K562 (cell line): ENCODE results near the gene DNMT1. TPM values are rescaled to one million over a fixed set of nuclear protein-coding genes. Genes with fewer than 3 reads are reported as not detected.

Source experiments
- MEF2D ChIP-seq: conservative IDR thresholded peaks from 2 replicates; pipeline ENCODE4 v1.6.1; 2016; ENCODE audit warnings: low read depth, missing genetic modification characterization, missing compliant biosample characterization
- SPI1 ChIP-seq: IDR thresholded peaks from 2 replicates; pipeline ENCODE4 v1.6.1; 2011; ENCODE audit warnings: low read depth, low read length, control low read depth, borderline replicate concordance
- SRF ChIP-seq, 2 experiments: fragments of 250-450, 450-650 bp in 1 of 2; sonication (Bioruptor Pico) in 1 of 2; sonication (generic) in 1 of 2; formaldehyde crosslinking; IDR thresholded peaks; 2 replicates each; pipeline versions ENCODE4 v1.5.0 to v1.5.1; 2020 to 2022; ENCODE audit warnings: mild to moderate bottlenecking in 1 of 2, missing genetic modification reagents in 1 of 2
- ZNF197 ChIP-seq: fragments of 200-800 bp; sonication (Bioruptor generic); IDR thresholded peaks from 2 replicates; pipeline ENCODE4 v1.6.1; 2016; ENCODE audit warnings: low read depth, missing genetic modification characterization, missing compliant biosample characterization
- polyA plus RNA-seq, 8 experiments: library from polyadenylated mRNA; depleted of rRNA in 4 of 8; stranded (reverse) in 5 of 8; unstranded in 3 of 8; fragments of >200 nt; fragmentation: Nextera tagmentation in 2 of 8; fragmentation: Illumina TruSeq in 1 of 8; extraction: Ambion mirVana in 2 of 8; extraction: Trizol in 1 of 8; gene quantifications; 2 replicates each; pipeline versions ENCODE4 v1.2.1 to v1.2.3, GENCODE V29; 2011 to 2014; ENCODE audit warnings: inconsistent platforms in 1 of 8, missing spikeins in 1 of 8
- total RNA-seq, 7 experiments: library from RNA; depleted of rRNA in 6 of 7; stranded (reverse); fragments of >200 nt in 6 of 7; fragmentation: Illumina TruSeq in 2 of 7; extraction: Trizol in 2 of 7; gene quantifications; 2 replicates each; pipeline versions ENCODE4 v1.2.1 to v1.2.3, GENCODE V29; 2011 to 2021; ENCODE audit warnings: low replicate concordance in 1 of 7
- TF ChIP-seq, protein P1 (sequence below), 2 experiments: fragments of 450-650 bp; IDR thresholded peaks; 2 replicates each; pipeline ENCODE4 v1.6.1; 2018; ENCODE audit warnings: mild to moderate bottlenecking in 2 of 2, low read depth in 1 of 2; ENCODE audit not compliant: partially characterized antibody in 2 of 2
- TF ChIP-seq, protein P2 (sequence below): fragments of 200-800 bp; sonication (Bioruptor generic); IDR thresholded peaks from 2 replicates; pipeline ENCODE4 v1.6.1; 2016; ENCODE audit warnings: missing genetic modification characterization, missing compliant biosample characterization
- TF ChIP-seq, protein P3 (sequence below): sonication (generic); formaldehyde crosslinking; IDR thresholded peaks from 2 replicates; pipeline ENCODE4 v1.8.0; 2022; ENCODE audit warnings: missing genetic modification reagents, mild to moderate bottlenecking, borderline replicate concordance

DNMT1 gene
- total and polyA plus RNA-seq, 9 of the 15 experiments (the other 6 are each of a cell fraction or from before 2014, with no cell fraction given), result 80.1 to 271 (median 121) TPM

DNA sequence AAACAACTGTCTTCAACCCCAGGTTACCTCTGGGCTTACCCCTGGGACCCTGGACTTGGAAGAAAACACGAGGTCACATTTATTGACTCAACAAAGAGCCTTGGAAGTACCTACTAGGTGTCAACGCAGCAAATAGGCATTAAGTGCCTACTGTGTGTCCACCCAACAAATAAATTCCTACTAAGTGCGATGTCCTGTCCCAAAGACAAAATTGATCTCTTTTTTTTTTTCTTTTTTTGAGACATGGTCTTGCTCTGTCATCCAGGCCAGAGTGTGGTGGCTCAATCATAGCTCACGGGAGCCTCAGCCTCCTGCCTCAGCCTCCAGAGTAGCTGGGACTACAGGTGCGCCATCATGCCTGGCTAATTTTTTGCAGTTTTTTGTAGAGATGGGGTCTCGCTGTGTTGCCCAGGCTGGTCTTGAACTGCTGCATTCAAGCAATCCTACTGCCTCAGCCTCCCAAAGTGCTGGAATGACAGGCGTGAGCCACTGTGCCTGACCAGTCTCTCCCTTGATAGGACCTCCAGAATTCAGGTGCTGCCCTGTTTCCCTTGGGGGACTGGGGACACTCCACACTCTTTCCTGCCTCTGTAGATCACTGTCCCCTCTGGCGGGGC is 37.0 kb upstream of the DNMT1 start (continued):
- TF ChIP-seq, protein P1, sequence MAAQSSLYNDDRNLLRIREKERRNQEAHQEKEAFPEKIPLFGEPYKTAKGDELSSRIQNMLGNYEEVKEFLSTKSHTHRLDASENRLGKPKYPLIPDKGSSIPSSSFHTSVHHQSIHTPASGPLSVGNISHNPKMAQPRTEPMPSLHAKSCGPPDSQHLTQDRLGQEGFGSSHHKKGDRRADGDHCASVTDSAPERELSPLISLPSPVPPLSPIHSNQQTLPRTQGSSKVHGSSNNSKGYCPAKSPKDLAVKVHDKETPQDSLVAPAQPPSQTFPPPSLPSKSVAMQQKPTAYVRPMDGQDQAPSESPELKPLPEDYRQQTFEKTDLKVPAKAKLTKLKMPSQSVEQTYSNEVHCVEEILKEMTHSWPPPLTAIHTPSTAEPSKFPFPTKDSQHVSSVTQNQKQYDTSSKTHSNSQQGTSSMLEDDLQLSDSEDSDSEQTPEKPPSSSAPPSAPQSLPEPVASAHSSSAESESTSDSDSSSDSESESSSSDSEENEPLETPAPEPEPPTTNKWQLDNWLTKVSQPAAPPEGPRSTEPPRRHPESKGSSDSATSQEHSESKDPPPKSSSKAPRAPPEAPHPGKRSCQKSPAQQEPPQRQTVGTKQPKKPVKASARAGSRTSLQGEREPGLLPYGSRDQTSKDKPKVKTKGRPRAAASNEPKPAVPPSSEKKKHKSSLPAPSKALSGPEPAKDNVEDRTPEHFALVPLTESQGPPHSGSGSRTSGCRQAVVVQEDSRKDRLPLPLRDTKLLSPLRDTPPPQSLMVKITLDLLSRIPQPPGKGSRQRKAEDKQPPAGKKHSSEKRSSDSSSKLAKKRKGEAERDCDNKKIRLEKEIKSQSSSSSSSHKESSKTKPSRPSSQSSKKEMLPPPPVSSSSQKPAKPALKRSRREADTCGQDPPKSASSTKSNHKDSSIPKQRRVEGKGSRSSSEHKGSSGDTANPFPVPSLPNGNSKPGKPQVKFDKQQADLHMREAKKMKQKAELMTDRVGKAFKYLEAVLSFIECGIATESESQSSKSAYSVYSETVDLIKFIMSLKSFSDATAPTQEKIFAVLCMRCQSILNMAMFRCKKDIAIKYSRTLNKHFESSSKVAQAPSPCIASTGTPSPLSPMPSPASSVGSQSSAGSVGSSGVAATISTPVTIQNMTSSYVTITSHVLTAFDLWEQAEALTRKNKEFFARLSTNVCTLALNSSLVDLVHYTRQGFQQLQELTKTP (IDR thresholded peaks at IDR 0.05; ENCODE audit: low read depth in 1 of 2, partially characterized antibody in 2 of 2), result no peak
- TF ChIP-seq ZNF197 (CRISPR knock-in tag) (no peak), SRF (CRISPR knock-in tag; IDR thresholded peaks at IDR 0.05) (0 out of 4 replicates have a peak, but pooled peaks of 1 of the 2 experiments have one; percentile 12), MEF2D (no peak), SPI1 (no peak)
- TF ChIP-seq, protein P2, sequence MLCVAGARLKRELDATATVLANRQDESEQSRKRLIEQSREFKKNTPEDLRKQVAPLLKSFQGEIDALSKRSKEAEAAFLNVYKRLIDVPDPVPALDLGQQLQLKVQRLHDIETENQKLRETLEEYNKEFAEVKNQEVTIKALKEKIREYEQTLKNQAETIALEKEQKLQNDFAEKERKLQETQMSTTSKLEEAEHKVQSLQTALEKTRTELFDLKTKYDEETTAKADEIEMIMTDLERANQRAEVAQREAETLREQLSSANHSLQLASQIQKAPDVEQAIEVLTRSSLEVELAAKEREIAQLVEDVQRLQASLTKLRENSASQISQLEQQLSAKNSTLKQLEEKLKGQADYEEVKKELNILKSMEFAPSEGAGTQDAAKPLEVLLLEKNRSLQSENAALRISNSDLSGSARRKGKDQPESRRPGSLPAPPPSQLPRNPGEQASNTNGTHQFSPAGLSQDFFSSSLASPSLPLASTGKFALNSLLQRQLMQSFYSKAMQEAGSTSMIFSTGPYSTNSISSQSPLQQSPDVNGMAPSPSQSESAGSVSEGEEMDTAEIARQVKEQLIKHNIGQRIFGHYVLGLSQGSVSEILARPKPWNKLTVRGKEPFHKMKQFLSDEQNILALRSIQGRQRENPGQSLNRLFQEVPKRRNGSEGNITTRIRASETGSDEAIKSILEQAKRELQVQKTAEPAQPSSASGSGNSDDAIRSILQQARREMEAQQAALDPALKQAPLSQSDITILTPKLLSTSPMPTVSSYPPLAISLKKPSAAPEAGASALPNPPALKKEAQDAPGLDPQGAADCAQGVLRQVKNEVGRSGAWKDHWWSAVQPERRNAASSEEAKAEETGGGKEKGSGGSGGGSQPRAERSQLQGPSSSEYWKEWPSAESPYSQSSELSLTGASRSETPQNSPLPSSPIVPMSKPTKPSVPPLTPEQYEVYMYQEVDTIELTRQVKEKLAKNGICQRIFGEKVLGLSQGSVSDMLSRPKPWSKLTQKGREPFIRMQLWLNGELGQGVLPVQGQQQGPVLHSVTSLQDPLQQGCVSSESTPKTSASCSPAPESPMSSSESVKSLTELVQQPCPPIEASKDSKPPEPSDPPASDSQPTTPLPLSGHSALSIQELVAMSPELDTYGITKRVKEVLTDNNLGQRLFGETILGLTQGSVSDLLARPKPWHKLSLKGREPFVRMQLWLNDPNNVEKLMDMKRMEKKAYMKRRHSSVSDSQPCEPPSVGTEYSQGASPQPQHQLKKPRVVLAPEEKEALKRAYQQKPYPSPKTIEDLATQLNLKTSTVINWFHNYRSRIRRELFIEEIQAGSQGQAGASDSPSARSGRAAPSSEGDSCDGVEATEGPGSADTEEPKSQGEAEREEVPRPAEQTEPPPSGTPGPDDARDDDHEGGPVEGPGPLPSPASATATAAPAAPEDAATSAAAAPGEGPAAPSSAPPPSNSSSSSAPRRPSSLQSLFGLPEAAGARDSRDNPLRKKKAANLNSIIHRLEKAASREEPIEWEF (CRISPR knock-in tag), result peak; percentile 32; the same call in 1 of the 2 replicates
- TF ChIP-seq, protein P3, sequence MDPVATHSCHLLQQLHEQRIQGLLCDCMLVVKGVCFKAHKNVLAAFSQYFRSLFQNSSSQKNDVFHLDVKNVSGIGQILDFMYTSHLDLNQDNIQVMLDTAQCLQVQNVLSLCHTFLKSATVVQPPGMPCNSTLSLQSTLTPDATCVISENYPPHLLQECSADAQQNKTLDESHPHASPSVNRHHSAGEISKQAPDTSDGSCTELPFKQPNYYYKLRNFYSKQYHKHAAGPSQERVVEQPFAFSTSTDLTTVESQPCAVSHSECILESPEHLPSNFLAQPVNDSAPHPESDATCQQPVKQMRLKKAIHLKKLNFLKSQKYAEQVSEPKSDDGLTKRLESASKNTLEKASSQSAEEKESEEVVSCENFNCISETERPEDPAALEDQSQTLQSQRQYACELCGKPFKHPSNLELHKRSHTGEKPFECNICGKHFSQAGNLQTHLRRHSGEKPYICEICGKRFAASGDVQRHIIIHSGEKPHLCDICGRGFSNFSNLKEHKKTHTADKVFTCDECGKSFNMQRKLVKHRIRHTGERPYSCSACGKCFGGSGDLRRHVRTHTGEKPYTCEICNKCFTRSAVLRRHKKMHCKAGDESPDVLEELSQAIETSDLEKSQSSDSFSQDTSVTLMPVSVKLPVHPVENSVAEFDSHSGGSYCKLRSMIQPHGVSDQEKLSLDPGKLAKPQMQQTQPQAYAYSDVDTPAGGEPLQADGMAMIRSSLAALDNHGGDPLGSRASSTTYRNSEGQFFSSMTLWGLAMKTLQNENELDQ, result no peak
